Stimulated activated CD8-positive, alpha-beta memory T cell treated with anti-CD3 and anti-CD28 coated beads, Interleukin-4, amount 100 ng/mL, for 48 hours (primary cell): ENCODE measurements around the gene GPR162.

Experiments used
- DNase-seq: peaks from one replicate; pipeline ENCODE4 v3.0.0-alpha.2; 2020

The GPR162 gene

DNA sequence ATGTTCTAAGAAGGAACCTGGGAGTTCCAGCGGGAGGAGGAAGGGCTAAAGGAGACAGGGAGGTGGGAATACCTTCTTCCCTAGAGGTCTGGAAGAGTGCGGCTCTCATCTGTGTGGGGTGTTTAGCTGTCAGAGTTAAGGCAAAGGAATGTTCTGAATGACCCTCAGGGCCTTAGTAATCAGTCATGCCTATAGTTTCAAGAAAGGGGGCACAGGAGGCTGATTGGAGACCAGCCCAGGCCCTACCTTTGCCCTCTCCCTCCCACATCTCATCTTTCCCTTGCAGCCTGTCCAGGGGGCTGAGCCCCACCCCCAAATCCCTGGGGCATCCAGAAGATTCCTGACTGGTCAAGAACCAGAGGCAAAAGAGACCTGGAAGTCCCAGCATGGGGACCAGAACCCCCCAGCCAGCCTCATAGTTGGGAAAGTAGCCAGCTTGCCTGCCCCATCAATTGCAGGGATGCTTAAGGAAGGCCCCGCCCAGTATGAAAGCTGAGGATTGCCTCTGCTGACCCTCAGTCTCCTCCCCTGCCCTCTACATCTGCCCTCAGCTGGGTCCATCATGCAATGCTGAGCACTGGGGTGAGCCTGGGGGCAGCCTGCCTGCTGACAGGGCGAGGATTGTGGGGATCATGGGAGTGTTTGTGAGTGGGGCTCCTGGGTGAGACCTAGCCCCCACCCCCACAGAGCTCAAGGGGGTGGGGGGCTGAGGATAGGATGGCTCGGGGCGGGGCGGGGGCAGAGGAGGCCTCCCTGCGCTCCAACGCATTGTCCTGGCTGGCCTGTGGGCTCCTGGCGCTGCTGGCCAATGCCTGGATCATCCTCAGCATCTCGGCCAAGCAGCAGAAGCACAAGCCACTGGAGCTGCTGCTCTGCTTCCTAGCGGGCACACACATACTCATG lies 1.8 kb downstream of the GPR162 start:
- DNase-seq, result no peak

DNA sequence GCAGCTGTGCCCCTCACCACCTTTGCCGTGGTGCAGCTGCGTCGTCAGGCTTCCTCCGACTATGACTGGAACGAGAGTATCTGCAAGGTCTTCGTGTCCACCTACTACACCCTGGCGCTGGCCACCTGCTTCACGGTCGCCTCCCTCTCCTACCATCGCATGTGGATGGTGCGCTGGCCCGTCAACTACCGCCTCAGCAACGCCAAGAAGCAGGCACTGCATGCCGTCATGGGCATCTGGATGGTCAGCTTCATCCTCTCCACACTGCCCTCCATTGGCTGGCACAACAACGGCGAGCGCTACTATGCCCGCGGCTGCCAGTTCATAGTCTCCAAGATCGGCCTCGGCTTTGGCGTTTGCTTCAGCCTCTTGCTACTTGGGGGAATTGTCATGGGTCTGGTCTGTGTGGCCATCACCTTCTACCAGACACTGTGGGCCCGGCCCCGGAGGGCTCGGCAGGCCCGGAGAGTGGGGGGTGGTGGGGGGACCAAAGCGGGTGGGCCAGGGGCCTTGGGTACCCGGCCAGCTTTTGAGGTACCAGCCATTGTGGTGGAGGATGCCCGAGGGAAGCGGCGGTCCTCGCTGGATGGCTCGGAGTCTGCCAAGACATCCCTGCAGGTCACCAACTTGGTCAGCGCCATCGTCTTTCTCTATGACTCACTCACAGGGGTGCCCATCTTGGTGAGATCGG lies 2.6 kb downstream of the GPR162 start:
- DNase-seq, result no peak

DNA sequence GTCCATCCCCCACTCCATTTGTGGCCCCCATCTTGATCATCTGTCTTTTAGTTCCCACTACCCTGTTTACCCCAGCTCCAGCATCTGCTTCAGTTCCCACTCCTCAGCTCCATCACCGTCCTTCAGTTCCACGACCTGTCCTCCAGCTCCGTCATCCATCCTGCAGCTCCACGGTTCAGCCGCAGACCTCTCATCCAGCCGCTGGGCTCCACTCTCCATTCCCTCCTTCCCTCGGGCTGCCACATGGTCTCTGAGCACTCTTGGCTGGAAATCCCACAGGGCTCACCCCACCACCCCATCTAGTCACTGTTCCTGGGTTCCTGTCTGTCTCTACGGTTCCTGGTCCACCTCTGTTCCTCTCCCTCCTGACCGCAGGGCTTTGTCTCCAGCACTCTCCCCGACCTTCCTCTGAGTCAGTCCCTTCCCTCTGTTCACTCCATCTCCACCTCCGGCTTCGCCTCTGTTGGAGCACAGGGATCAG lies 3.3 kb downstream of the GPR162 start:
- no peak for DNase-seq

DNA sequence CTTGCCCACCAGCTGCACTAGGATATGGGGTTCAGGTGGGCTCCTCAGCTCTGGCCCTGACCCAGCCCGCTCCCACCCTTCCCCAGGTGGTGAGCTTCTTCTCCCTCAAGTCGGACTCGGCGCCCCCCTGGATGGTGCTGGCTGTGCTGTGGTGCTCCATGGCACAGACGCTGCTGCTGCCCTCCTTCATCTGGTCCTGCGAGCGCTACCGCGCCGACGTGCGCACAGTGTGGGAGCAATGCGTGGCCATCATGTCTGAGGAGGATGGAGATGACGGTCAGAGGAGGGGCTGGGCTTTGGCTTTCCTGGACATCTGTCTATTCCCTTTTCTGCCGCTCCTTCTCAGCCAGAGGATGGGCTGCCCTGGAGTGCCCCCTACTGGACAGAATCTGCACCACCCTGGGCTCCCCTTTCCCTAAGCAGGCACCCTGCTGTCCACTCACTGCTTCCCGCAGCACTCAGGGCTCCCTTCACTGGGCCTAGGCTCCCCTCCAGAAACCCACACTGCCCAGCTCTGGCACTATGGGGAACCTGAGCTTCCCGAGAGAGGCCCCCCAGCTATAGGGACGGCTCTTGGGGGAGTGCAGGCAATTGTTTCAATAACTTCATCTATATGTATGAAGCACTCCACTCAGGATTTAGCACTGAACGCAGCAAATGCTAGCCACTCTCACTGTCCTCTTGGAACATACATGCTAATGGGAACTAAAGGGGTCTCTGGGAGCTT lies 3.9 kb downstream of the GPR162 start:
- peak; percentile 95 for DNase-seq

DNA sequence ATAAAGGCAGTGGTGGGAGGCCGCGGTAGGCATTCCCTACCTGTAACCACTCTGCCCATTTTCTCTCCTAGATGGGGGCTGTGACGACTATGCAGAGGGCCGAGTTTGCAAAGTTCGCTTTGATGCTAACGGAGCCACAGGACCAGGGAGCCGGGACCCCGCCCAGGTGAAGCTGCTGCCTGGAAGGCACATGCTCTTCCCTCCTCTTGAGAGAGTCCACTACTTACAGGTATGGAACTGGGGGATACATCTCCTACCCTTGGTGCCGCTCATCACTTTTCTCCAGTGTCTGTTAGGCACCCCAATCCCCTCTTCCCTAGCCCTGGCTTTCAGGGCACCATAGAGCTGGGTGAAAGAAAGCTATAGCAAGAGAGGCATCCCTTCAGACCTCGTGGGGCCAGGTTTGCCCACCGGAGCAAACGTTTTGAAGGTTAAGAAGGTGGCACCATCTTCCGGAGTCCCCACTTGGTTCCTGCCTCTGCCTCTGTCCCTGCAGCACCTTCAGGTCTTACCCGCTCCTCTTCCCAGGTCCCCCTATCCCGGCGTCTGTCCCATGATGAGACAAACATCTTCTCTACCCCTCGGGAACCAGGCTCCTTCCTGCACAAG lies 4.6 kb downstream of the GPR162 start:
- DNase-seq, result no peak

DNA sequence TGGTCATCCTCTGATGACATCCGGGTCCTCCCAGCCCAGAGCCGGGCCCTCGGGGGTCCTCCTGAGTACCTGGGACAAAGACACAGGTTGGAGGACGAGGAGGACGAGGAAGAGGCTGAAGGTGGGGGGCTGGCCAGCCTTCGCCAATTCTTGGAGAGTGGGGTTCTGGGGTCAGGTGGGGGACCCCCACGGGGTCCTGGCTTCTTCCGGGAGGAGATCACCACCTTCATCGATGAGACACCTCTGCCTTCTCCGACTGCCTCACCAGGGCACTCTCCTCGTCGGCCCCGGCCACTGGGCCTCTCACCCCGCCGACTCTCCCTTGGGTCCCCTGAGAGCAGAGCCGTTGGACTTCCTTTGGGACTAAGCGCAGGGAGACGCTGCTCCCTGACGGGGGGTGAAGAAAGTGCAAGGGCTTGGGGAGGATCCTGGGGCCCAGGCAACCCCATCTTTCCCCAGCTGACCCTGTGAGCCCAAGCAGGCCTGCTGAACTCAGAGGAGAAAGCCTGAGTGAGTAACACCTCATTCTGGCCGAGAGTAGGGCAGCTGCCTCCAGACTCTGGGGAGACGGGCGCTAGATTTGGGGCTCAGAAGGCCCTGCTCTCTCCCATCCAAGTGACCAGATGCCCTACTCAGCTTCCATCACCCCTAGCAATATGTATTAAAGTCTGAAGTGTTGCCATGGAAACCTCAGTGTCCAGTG lies 5.3 kb downstream of the GPR162 start:
- DNase-seq, result no peak

DNA sequence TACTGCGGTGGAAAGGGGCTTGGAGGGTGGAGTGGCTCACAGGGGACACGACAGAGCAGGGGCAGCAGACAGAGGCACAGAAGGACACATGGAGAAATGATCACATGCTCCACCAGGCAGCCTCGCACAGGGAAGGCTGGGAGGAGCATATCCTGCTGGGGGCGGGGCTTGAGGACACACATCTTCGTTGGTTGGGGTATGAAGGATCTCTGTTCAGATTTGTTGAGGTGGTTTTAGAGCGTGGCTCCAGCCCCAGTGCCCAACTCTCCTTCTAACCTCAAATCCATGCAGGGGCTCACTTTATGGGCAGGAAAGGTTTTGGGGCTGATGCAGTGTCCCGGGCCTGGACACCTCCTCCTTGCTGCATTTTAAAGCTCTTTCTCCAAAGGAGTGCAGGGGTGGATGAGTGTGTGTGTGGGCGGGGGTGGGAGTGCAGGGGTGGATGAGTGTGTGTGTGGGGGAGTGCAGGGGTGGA lies 5.9 kb downstream of the GPR162 start:
- DNase-seq, result peak; percentile 78

DNA sequence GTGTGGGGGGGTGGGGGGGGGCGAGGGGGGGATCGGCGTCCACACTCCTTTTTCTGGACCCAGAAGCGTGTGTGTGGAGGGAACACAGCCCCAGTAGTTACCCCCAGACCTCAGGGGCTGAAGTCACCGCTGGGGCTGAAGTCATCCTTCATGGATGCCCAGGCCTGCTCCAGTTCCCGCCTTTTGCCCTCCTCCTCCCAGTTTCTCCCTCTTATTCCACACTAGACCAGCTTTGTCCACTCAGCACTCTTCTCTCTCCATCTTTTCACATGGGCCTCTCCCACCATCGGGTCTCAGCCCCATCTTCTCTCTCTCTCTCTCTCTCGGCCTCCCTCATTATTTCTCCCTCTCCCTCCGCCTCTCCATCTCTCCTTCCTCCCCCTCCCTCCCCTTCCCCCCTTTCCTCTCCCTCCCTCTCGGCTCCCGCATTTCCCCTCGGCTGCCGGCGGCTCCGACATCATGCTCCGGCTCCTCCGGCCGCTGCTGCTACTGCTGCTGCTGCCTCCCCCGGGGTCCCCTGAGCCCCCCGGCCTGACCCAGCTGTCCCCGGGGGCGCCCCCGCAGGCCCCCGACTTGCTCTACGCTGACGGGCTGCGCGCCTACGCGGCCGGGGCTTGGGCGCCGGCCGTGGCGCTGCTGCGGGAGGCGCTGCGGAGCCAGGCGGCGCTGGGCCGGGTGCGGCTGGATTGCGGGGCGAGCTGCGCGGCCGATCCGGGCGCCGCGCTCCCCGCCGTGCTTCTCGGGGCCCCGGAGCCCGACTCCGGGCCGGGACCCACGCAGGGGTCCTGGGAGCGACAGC lies 6.6 kb downstream of the GPR162 start, which contains the start of gene P3H3:
Gene P3H3, plus strand, starts transcription at position 426 of the 799 bp plus-strand sequence. Its CDS starts 34 bp downstream, at position 460.
- no peak for DNase-seq

DNA sequence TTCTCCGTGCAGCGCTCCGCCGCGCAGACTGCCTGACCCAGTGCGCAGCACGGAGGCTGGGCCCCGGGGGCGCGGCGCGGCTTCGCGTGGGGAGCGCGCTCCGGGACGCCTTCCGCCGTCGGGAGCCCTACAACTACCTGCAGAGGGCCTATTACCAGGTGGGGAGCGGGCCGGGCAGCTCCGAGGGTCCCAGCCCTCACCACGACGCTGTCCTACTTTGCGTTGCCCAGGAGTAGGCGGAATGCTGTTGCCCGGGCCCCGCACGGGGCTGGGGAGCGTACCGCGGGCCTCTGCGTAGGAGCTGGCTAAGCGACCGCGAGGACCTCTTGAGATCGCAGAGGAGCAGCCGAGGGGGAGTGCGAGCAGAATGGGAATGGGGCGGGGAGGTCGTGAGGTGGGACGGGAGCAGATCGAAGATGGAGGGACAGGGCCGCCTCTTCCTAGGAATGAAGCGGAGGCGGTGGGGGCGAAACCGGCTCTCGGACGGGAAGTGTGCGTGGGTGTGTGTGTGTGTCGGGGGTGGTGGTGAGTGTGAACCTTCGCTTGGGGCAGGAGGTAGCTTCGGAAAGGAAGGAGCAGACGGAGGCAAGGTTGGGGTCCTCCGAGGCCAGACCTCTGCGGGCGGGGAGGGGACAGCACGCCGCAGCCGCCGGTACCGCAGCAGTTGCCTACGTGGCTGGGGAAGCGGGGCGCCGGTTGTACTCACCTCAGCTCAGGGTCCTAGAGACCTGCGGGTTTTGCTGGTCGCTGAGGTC lies 7.3 kb downstream of the GPR162 start:
- peak; percentile 51 for DNase-seq

DNA sequence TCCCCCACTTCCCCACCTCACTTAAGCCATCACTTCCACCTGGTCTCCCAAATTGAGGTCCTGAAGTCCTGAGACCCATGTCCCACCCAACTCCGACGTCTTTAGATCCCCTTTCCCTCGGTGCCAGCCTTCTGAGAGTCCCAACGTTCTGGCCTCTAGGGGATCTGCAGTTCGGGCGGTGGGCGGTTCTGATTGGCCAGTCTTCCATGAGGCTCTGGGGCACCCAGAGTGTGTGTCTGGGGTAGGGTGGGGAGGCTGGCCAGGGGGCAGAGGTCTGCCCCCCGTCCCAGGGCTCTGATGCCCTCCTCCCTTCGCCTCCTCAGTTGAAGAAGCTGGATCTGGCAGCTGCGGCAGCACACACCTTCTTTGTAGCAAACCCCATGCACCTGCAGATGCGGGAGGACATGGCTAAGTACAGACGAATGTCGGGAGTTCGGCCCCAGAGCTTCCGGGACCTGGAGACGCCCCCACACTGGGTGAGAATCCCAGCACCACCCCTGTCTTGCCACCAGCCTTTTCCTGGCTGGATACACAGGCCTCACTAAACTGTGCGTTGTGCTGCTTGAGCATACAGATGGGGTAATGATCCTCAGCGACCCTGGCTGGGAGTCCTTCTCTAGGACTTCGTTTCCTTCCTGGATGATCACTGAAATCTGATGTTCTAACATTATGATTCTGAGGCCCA lies 8.1 kb downstream of the GPR162 start:
- no peak for DNase-seq

DNA sequence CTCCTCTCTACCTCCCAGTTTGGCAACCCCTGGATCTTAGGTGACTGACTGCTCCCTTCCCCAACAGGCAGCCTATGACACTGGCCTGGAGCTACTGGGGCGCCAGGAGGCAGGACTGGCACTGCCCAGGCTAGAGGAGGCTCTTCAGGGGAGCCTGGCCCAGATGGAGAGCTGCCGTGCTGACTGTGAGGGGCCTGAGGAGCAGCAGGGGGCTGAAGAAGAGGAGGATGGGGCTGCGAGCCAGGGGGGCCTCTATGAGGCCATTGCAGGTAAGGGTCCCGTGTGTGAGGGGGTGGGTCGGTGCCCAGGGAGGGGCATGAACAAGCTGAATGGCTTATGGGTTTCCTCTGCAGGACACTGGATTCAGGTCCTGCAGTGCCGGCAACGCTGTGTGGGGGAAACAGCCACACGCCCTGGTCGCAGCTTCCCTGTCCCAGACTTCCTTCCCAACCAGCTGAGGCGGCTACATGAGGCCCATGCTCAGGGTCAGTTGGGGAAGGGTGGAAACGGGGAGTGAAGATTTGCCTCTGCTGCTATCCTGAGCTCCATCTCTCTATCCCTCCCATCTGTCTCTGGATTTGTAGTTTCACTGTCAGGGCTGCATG lies 8.8 kb downstream of the GPR162 start:
- DNase-seq, result no peak

DNA sequence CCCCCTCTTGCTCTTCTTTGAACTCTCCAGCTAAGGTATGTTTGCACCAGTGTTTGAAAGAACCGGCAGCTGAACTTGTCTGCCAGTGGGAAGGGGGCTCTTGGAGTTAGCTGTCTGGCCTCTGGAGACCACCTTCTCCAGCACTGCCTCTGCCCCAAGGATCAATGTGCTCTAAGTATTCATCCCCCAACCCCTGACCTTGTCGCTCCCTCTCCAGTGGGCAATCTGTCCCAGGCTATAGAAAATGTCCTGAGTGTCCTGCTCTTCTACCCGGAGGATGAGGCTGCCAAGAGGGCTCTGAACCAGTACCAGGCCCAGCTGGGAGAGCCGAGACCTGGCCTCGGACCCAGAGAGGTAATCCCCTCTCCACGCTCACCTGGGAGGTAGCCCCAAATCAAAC lies 9.4 kb downstream of the GPR162 start:
- DNase-seq, result no peak

DNA sequence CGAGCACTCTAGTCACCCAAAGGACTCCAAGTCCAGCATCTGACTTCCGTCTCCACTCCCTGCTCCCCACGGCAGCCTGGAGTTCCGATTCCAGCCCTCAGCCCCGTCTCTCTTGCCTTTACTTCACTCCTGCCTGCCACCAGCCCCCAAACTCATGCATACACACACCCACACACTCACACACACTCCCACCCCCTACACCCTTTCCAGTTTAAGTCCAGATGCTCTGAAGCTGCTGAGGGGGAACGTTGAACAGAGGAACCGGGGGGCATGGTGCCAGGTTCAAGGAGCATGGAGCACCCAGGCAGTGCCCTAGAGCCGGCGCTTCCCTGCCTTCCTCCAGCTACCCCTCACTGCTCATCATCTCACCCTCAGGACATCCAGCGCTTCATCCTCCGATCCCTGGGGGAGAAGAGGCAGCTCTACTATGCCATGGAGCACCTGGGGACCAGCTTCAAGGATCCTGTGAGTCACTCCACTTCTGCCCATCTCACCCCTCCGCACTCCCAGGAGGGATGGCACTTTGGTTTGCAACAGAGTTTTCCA lies 9.9 kb downstream of the GPR162 start:
- DNase-seq, result no peak

DNA sequence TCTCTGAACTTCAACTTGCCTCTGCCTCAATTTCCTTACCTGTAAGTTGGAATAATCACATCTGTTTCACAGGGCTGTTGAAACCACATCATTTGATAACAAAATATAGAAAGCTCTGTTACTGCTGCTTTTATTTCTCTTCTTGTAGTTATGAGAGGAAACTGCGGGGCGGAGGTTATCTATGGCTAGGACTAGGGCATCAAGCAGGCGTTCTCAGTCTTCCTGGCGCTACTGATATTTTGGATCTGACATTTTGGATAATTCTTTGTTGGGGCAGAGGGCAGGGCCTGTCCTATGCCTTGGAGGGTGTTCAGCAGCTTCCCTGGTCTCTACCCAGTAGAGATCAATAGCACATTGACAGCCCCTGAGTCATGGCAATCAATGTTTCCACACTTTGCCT lies 10.5 kb downstream of the GPR162 start:
- no peak for DNase-seq

DNA sequence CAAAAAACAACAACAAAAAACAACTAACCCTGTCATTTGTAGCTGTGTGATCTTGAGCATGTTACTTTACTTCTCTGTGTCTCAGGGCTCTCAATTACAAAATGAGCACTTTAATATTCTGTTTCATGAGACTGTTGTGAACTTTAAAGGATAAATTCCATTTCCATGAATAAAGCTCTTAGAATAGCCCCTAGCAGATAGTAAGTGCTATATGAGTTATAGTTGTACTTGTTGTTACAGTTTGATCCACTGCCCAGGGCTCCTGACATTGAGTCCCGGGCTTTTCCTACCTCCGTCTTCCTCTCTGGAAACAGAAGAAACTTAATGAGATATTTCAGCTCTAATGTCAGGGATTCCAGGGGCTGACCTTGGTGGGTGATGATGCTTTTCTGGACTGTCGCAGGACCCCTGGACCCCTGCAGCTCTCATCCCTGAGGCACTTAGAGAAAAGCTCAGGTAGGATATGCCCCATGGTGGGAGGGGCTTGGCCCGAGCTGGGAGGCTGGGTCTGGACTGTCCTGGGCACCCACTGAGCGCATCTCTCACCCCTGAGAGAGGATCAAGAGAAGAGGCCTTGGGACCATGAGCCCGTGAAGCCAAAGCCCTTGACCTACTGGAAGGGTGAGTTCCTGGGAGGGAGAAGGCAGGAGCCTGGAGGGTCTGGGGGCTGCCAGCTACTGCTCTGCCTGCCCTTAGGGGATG lies 11.7 kb downstream of the GPR162 start:
- DNase-seq, result no peak

DNA sequence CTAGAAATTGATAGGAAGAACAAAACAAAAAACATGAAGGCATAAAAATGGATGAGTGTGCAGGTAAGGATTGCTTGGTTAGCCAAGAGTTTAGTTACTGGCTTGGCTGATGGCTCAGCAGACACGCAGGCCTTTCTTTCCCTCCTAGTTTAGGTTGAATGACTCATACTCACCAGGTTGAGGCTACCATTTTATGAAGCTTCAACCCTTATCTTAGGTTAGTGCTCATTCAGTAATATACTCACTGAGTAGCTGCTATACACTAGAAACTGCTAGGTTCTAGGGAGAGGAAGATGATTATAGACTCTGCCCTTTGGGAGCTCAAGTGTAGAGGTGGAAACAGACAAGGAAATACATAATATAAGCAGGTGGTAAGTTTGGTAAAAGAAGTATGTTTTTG lies 12.6 kb downstream of the GPR162 start:
- DNase-seq, result no peak

DNA sequence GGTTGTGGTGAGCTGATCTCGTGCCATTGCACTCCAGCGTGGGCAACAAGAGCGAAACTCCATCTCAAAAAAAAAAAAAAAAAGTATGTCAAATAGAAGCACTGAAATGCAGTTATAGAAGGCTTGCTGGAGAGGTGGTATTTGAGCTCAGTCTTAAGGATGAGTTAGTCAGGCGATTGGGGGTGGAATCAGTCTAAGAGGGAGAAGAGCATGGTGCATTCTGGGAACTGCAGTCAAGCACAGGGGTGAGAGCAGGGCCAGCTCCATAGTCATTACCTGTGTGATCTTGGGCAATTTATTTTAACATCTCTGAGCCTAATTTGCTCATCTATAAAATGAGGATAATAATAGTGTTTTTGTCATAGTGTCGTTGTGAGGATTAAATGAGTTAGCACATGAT lies 13.3 kb downstream of the GPR162 start:
- DNase-seq, result no peak

DNA sequence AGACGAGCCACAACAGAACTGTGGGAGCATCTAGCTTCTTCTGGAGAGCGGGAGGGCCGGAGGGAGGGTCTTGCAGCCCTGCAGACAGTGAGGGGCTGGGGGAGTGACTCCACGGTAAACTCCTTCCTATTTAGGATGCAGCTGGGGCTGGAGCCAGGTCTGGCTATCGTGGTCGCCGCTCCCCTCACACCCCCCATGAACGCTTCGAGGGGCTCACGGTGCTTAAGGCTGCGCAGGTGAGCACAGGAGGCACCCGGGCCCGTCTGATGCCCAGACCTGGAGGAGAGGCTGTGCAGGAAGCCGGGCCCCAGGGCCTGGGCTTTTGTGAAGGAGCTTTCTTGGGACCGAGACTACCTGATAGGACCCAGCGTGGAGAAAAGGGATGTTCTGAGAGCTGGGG lies 15.2 kb downstream of the GPR162 start:
- no peak for DNase-seq
